Aorta (tissue), 5 donors: ENCODE results near the gene PEX5. TPM values are rescaled to one million over a fixed set of nuclear protein-coding genes. Genes with fewer than 3 reads are reported as not detected.

Experiments used
- ATAC-seq: fragments of 200-7000 bp; cut with Tn5 transposase; one replicate; pipeline ENCODE4 v1.9.1; 2022; ENCODE audit warnings: moderate library complexity; ENCODE audit not compliant: low FRiP score
- DNase-seq, 2 donors: peaks; one replicate each; pipeline ENCODE4 v3.0.0-alpha.2; 2020
- H3K27ac ChIP-seq, 2 donors: one replicate each; pipeline ENCODE4 v1.5.1; 2013; ENCODE audit warnings: low read length in 2 of 2, mild to moderate bottlenecking in 2 of 2, moderate library complexity in 2 of 2, control low read depth in 1 of 2, inconsistent platforms in 1 of 2, low read depth in 1 of 2
- H3K27me3 ChIP-seq, 2 donors: one replicate each; pipeline ENCODE4 v1.6.1; 2013; ENCODE audit warnings: control low read depth in 1 of 2, low read length in 1 of 2, mild to moderate bottlenecking in 1 of 2, moderate library complexity in 1 of 2; ENCODE audit not compliant: insufficient read depth in 2 of 2, control insufficient read depth in 1 of 2
- H3K36me3 ChIP-seq, 2 donors: one replicate each; pipeline ENCODE4 v1.6.1; 2013; ENCODE audit warnings: control low read depth in 1 of 2, low read length in 1 of 2, mild to moderate bottlenecking in 1 of 2; ENCODE audit not compliant: insufficient read depth in 2 of 2, control insufficient read depth in 1 of 2
- H3K4me1 ChIP-seq, 2 donors: one replicate each; pipeline ENCODE4 v1.6.1; 2013; ENCODE audit warnings: low read length in 2 of 2, control low read depth in 1 of 2, mild to moderate bottlenecking in 1 of 2, moderate library complexity in 1 of 2; ENCODE audit not compliant: insufficient read depth in 2 of 2, control insufficient read depth in 1 of 2
- H3K4me3 ChIP-seq, 2 donors: one replicate each; pipeline ENCODE4 v1.5.1; 2013; ENCODE audit warnings: low read length in 2 of 2, control low read depth in 1 of 2, mild to moderate bottlenecking in 1 of 2
- H3K9me3 ChIP-seq: one replicate; pipeline ENCODE4 v1.6.1; 2013; ENCODE audit warnings: mild to moderate bottlenecking, low read length; ENCODE audit not compliant: control insufficient read depth
- WGBS, 2 donors: extraction: QIAGEN DNeasy Blood & Tissue Kit; methylation state at CpG; one replicate each; pipeline ENCODE4 v1.1.7; 2013; 5-methylcytosine and 5-hydroxymethylcytosine counted together
- intact Hi-C, 2 donors: fragments of 100-400 bp; cut with DNase I; formaldehyde crosslinking; loops; one replicate each; pipeline versions ENCODE4 v1.14.2 to v1.15.0; 2022
- polyA plus RNA-seq, 2 donors: library from polyadenylated mRNA; stranded (reverse); fragments of 200-250 nt; gene quantifications; one replicate each; pipeline ENCODE4 v1.2.3, GENCODE V29; 2013
- total RNA-seq, 2 donors: library from RNA; stranded (reverse); fragmentation: NEBNext Ultra II Directional; extraction: Animal tissue kit (Norgen Biotek cat#: 25700); gene quantifications; one replicate each; pipeline ENCODE4 v1.2.1, GENCODE V29; 2021
- donor health status: healthy with polysubstance abuse.
- donor health status: Bipolar disorder and iron deficiency.
- donor health status: DM: no; HTN: no; CAD: no.
- donor health status: DM: no; HTN: no; CAD: no.
- donor health status: DM: yes; HTN: yes; CAD: no.

PEX5 gene
- total and polyA plus RNA-seq, 4 donors = 25.5 to 45.6 (median 33.8) TPM

GRCh38 chr12:7146228-7146627, 43.3 kb upstream of the PEX5 start:
- ATAC-seq = no peak
- no peak overlapping the region for H3K27ac ChIP-seq
- H3K4me1 ChIP-seq = no peaks in the 10 kb centered on the region
- H3K9me3 ChIP-seq = no peaks in the 10 kb centered on the region
- intact Hi-C loops = loop anchor here in 1 of 2 donors (10.0 kb wide), 1 partner anchor 489 kb away; no protein-coding TSS in a partner anchor
- H3K4me3 ChIP-seq = no peak overlapping the region
- DNase-seq = no peak
- 90 to 93% methylated on average over 7 of the region's 7 CpGs for WGBS, 2 donors
- H3K36me3 ChIP-seq = peaks cover 0 to 8% of the 10 kb centered on the region in 2 donors
- no peaks in the 10 kb centered on the region for H3K27me3 ChIP-seq

GRCh38 chr12:7146906-7147305, 42.6 kb upstream of the PEX5 start:
- no peak overlapping the region for H3K4me3 ChIP-seq
- peaks cover 0 to 8% of the 10 kb centered on the region in 2 donors for H3K36me3 ChIP-seq
- 92 to 97% methylated on average over 7 of the region's 7 CpGs for WGBS, 2 donors
- no peaks in the 10 kb centered on the region for H3K4me1 ChIP-seq
- no peaks in the 10 kb centered on the region for H3K9me3 ChIP-seq
- ATAC-seq = no peak
- intact Hi-C loops = loop anchor here in 1 of 2 donors (10.0 kb wide), 1 partner anchor 488 kb away; no protein-coding TSS in a partner anchor
- no peak for DNase-seq
- H3K27me3 ChIP-seq = no peaks in the 10 kb centered on the region
- no peak overlapping the region for H3K27ac ChIP-seq

GRCh38 chr12:7150356-7150755, 39.1 kb upstream of the PEX5 start:
- 95% methylated on average over 12 of the region's 12 CpGs for WGBS, 2 donors

GRCh38 chr12:7150841-7151240, 38.6 kb upstream of the PEX5 start:
- DNase-seq (no peak), ATAC-seq (no peak)
- H3K4me1 ChIP-seq = no peaks in the 10 kb centered on the region
- 91 to 96% methylated on average over 6 of the region's 6 CpGs for WGBS, 2 donors
- peaks cover 0 to 8% of the 10 kb centered on the region in 2 donors for H3K36me3 ChIP-seq
- no peak overlapping the region for H3K4me3 ChIP-seq
- no peaks in the 10 kb centered on the region for H3K27me3 ChIP-seq
- no peaks in the 10 kb centered on the region for H3K9me3 ChIP-seq
- intact Hi-C loops = no loop called here
- H3K27ac ChIP-seq = no peak overlapping the region

More at GRCh38 chr12:7150356-7150755, 39.1 kb upstream of the PEX5 start:
- DNase-seq = no peak
- no peaks in the 10 kb centered on the region for H3K9me3 ChIP-seq
- H3K27me3 ChIP-seq = no peaks in the 10 kb centered on the region
- no peaks in the 10 kb centered on the region for H3K4me1 ChIP-seq
- no peak overlapping the region for H3K27ac ChIP-seq
- intact Hi-C loops = no loop called here
- peaks cover 0 to 8% of the 10 kb centered on the region in 2 donors for H3K36me3 ChIP-seq
- no peak for ATAC-seq
- no peak overlapping the region for H3K4me3 ChIP-seq

- no peak overlapping the region for H3K27ac ChIP-seq
- H3K4me1 ChIP-seq = no peaks in the 10 kb centered on the region
- H3K27me3 ChIP-seq = no peaks in the 10 kb centered on the region
- no peak overlapping the region for H3K4me3 ChIP-seq
- 93 to 94% methylated on average over 6 of the region's 6 CpGs for WGBS, 2 donors
- no peak for DNase-seq
- H3K9me3 ChIP-seq = no peaks in the 10 kb centered on the region
- H3K36me3 ChIP-seq = peaks cover 0 to 8% of the 10 kb centered on the region in 2 donors
- ATAC-seq = no peak
- intact Hi-C loops = no loop called here
These were observed 38.0 kb upstream of the PEX5 start for GRCh38 chr12:7151532-7151931.

- DNase-seq (no peak), ATAC-seq (no peak)
- H3K4me3 ChIP-seq = no peak overlapping the region
- no peaks in the 10 kb centered on the region for H3K4me1 ChIP-seq
- no peak overlapping the region for H3K27ac ChIP-seq
- 80 to 87% methylated on average over 4 of the region's 4 CpGs for WGBS, 2 donors
- intact Hi-C loops = no loop called here
- H3K9me3 ChIP-seq = no peaks in the 10 kb centered on the region
- peaks cover 0 to 8% of the 10 kb centered on the region in 2 donors for H3K36me3 ChIP-seq
- no peaks in the 10 kb centered on the region for H3K27me3 ChIP-seq
These were observed 36.7 kb upstream of the PEX5 start for GRCh38 chr12:7152818-7153217.

GRCh38 chr12:7154042-7154441, 35.4 kb upstream of the PEX5 start:
- H3K36me3 ChIP-seq = peaks cover 0 to 8% of the 10 kb centered on the region in 2 donors
- 86 to 87% methylated on average over 6 of the region's 6 CpGs for WGBS, 2 donors
- no peaks in the 10 kb centered on the region for H3K27me3 ChIP-seq
- DNase-seq (no peak), ATAC-seq (no peak)
- no peak overlapping the region for H3K27ac ChIP-seq
- intact Hi-C loops = no loop called here
- no peaks in the 10 kb centered on the region for H3K4me1 ChIP-seq
- no peaks in the 10 kb centered on the region for H3K9me3 ChIP-seq
- H3K4me3 ChIP-seq = no peak overlapping the region

GRCh38 chr12:7154901-7155470, 34.5 kb upstream of the PEX5 start:
- H3K27ac ChIP-seq = no peak overlapping the region
- H3K4me1 ChIP-seq = no peaks in the 10 kb centered on the region
- no peaks in the 10 kb centered on the region for H3K9me3 ChIP-seq
- H3K4me3 ChIP-seq = no peak overlapping the region
- intact Hi-C loops = no loop called here
- H3K27me3 ChIP-seq = no peaks in the 10 kb centered on the region
- DNase-seq (no peak), ATAC-seq (no peak)
- peaks cover 0 to 6% of the 10 kb centered on the region in 2 donors for H3K36me3 ChIP-seq
- 89 to 90% methylated on average over 12 of the region's 12 CpGs for WGBS, 2 donors

- intact Hi-C loops = no loop called here
- ATAC-seq (no peak), DNase-seq (peak in 1 of 2 donors; percentile 75)
- Histone ChIP-seq H3K4me1 (no peaks in the 10 kb centered on the region), H3K9me3 (no peaks in the 10 kb centered on the region), H3K36me3 (peaks cover 0 to 3% of the 10 kb centered on the region in 2 donors), H3K27ac (no peak overlapping the region), H3K27me3 (no peaks in the 10 kb centered on the region), H3K4me3 (no peak overlapping the region)
- whole genome bisulfite sequencing, 2 donors = 84 to 85% methylated on average over 8 of the region's 8 CpGs
These were observed 33.9 kb upstream of the PEX5 start for GRCh38 chr12:7155471-7156034.
